HG03175 (cell line): Measurements from ENCODE around the gene FRMD8.

ENCODE experiments used
- ATAC-seq: cut with Tn5 transposase; IDR thresholded peaks from one replicate; pipeline ENCODE4 v1.9.1; 2021; ENCODE audit warnings: mild to moderate bottlenecking, moderate library complexity; ENCODE audit not compliant: unreplicated experiment

Gene FRMD8

GRCh38 chr11:65434057-65434666, 47.7 kb downstream of the FRMD8 start:
- ATAC-seq = no peak

- ATAC-seq = no peak
These were observed 48.4 kb downstream of the FRMD8 start for GRCh38 chr11:65434667-65435410.

GRCh38 chr11:65435411-65435931, 49.0 kb downstream of the FRMD8 start:
- ATAC-seq = no peak

GRCh38 chr11:65435981-65436411, 49.6 kb downstream of the FRMD8 start:
- ATAC-seq = no peak

- no peak for ATAC-seq
These were observed 50.1 kb downstream of the FRMD8 start for GRCh38 chr11:65436412-65437032.

- no peak for ATAC-seq
These were observed 51.2 kb downstream of the FRMD8 start for GRCh38 chr11:65437436-65438227.

GRCh38 chr11:65438257-65439151, 52.1 kb downstream of the FRMD8 start:
- no peak for ATAC-seq

GRCh38 chr11:65439331-65440181, 53.1 kb downstream of the FRMD8 start:
- ATAC-seq = no peak

GRCh38 chr11:65440831-65441499, 54.5 kb downstream of the FRMD8 start:
- ATAC-seq = peak; percentile 60

- ATAC-seq = no peak
These were observed 56.5 kb downstream of the FRMD8 start for GRCh38 chr11:65442842-65443331.

- no peak for ATAC-seq
These were observed 58.0 kb downstream of the FRMD8 start for GRCh38 chr11:65444314-65445051.

- ATAC-seq = no peak
These were observed 58.7 kb downstream of the FRMD8 start for GRCh38 chr11:65445101-65445603.

- no peak for ATAC-seq
These were observed 59.4 kb downstream of the FRMD8 start for GRCh38 chr11:65445604-65446445.

- ATAC-seq = no peak
These were observed 60.2 kb downstream of the FRMD8 start for GRCh38 chr11:65446446-65447277.

- ATAC-seq = no peak
These were observed 61.6 kb downstream of the FRMD8 start for GRCh38 chr11:65448074-65448417.
